Pulmonary artery endothelial cell (primary cell): ENCODE results near the gene RTF1. TPM values are rescaled to one million over a fixed set of nuclear protein-coding genes. Genes with fewer than 3 reads are reported as not detected.

Source experiments
- total RNA-seq: library from RNA; depleted of rRNA; stranded (reverse); fragments of >200 nt; gene quantifications from 2 replicates; pipeline ENCODE4 v1.2.3, GENCODE V29; 2014

Gene RTF1
- total RNA-seq, 1 donor from 2014 or later = 14.6 TPM

Other genes starting within 250 kb of the RTF1 start
- not detected in 2 replicates for gene EXD1, start 186.3 kb upstream of the RTF1 start, total RNA-seq
- 89.9 and 91.7 TPM in 2 replicates for gene CHP1, start 185.8 kb upstream of the RTF1 start, total RNA-seq
- gene OIP5, start 84.5 kb upstream of the RTF1 start, total RNA-seq = 7.3 and 13.2 TPM in 2 replicates
- gene NUSAP1, start 84.2 kb upstream of the RTF1 start, total RNA-seq = 92.3 and 125 TPM in 2 replicates
- 23.7 and 28.2 TPM in 2 replicates for gene NDUFAF1, start 14.6 kb upstream of the RTF1 start, total RNA-seq
- gene ITPKA, start 76.8 kb downstream of the RTF1 start, total RNA-seq = 0.46 and 2.8 TPM in 2 replicates
- gene LTK, start 96.7 kb downstream of the RTF1 start, total RNA-seq = 0.07 and 0.18 TPM in 2 replicates
- 13.7 and 31.6 TPM in 2 replicates for gene RPAP1, start 127.2 kb downstream of the RTF1 start, total RNA-seq
- 6.3 and 11.5 TPM in 2 replicates for gene TYRO3, start 142.1 kb downstream of the RTF1 start, total RNA-seq
- 26.6 and 46.2 TPM in 2 replicates for gene MGA, start 243.3 kb downstream of the RTF1 start, total RNA-seq